Activated CD8-positive, alpha-beta T cell treated with anti-CD3 and anti-CD28 coated beads for 36 hours (primary cell): ENCODE data around the gene CDH13. TPM values are rescaled to one million over a fixed set of nuclear protein-coding genes. Genes with fewer than 3 reads are reported as not detected.

ENCODE experiments used
- ATAC-seq: fragments of 200-7000 bp; cut with Tn5 transposase; one replicate; pipeline ENCODE4 v1.10.0; 2021; ENCODE audit warnings: mild to moderate bottlenecking, moderate library complexity
- CTCF ChIA-PET: fragments of 350-600 bp; sonication (Branson Sonifier 250); formaldehyde crosslinking; loops from one replicate; lab custom pipeline; 2021; ENCODE audit warnings: antibody characterized with exemption; lab: Charles Lee
- POLR2A ChIA-PET: fragments of 350-600 bp; sonication (Branson Sonifier 250); formaldehyde crosslinking; loops from one replicate; lab custom pipeline; 2021; ENCODE audit warnings: antibody characterized with exemption; lab: Charles Lee
- DNase-seq: peaks from one replicate; pipeline ENCODE4 v3.0.0-alpha.2; 2020
- H3K27ac Mint-ChIP-seq: one replicate; pipeline ENCODE4 v1.8.0; 2021; ENCODE audit warnings: mild to moderate bottlenecking, mixed read lengths
- H3K27me3 Mint-ChIP-seq: one replicate; pipeline ENCODE4 v1.8.0; 2021; ENCODE audit warnings: mixed read lengths
- H3K36me3 Mint-ChIP-seq: one replicate; pipeline ENCODE4 v1.8.0; 2021; ENCODE audit warnings: low read depth, mixed read lengths
- H3K4me1 Mint-ChIP-seq: one replicate; pipeline ENCODE4 v1.8.0; 2021; ENCODE audit warnings: low read depth, mixed read lengths
- H3K4me3 Mint-ChIP-seq: one replicate; pipeline ENCODE4 v1.8.0; 2021; ENCODE audit warnings: mild to moderate bottlenecking, moderate library complexity, mixed read lengths
- H3K9me3 Mint-ChIP-seq: one replicate; pipeline ENCODE4 v1.8.0; 2021; ENCODE audit warnings: mixed read lengths
- intact Hi-C: fragments of 100-400 bp; cut with micrococcal nuclease; formaldehyde crosslinking; loops from one replicate; pipeline ENCODE4 v1.10.0; 2022
- microRNA-seq: library from miRNA; unstranded; fragments of <30 nt; microRNA quantifications from one replicate; pipeline ENCODE4 v1.2.0, GENCODE V29; 2022; ENCODE audit warnings: borderline microRNAs expressed, borderline replicate concordance
- total RNA-seq, 2 experiments: library from RNA; stranded (reverse); gene quantifications; one replicate each; pipeline ENCODE4 v1.2.3, GENCODE V29; 2021
- TF ChIP-seq, protein P1 (sequence below): fragments of 200-600 bp; IDR thresholded peaks from one replicate; pipeline ENCODE4 v1.8.0; 2022; ENCODE audit warnings: antibody characterized with exemption, mild to moderate bottlenecking

CDH13 gene
- total RNA-seq, 2 experiments from 2014 or later = not detected

DNA sequence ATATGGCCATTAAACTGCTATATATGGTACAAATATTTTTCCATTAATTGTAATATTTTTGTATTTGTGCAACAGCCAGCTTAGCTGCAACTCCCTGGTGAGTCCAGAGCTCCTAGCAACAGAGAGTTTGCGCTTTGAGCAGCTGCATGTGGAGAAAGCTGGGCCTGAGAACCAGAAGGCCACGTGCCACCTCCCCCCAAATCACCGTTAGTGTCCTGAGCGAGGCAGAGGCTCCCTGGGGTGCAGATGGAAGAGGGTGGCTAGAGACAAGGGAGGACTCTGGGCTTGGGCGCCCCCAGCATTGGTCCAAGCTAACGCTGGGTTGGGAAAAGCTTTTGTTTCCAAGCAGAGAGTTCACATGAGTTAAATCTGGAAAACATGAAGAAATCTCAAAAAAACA, 1222.7 kb downstream of the CDH13 start:
- Mint-ChIP-seq H3K9me3 (no peaks in the 10 kb centered on the region), H3K36me3 (no peaks in the 10 kb centered on the region), H3K4me3 (no peak overlapping the region), H3K27me3 (peaks cover 1% of the 10 kb centered on the region), H3K27ac (no peak overlapping the region), H3K4me1 (no peaks in the 10 kb centered on the region)
- ChIA-PET CTCF (no interaction called here), POLR2A (no interaction called here)
- ATAC-seq = no peak
- DNase-seq = no peak
- intact Hi-C loops = no loop called here
- TF ChIP-seq, protein P1, sequence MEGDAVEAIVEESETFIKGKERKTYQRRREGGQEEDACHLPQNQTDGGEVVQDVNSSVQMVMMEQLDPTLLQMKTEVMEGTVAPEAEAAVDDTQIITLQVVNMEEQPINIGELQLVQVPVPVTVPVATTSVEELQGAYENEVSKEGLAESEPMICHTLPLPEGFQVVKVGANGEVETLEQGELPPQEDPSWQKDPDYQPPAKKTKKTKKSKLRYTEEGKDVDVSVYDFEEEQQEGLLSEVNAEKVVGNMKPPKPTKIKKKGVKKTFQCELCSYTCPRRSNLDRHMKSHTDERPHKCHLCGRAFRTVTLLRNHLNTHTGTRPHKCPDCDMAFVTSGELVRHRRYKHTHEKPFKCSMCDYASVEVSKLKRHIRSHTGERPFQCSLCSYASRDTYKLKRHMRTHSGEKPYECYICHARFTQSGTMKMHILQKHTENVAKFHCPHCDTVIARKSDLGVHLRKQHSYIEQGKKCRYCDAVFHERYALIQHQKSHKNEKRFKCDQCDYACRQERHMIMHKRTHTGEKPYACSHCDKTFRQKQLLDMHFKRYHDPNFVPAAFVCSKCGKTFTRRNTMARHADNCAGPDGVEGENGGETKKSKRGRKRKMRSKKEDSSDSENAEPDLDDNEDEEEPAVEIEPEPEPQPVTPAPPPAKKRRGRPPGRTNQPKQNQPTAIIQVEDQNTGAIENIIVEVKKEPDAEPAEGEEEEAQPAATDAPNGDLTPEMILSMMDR = no peak

Small RNAs within 50 kb of the gene (microRNA-seq; reads per million reads assigned to microRNA genes)
- gene MIR3182 (not detected), gene MIR8058 (not detected)
